ENCODE measurements around the gene ETF1. TPM values are rescaled to one million over a fixed set of nuclear protein-coding genes. Genes with fewer than 3 reads are reported as not detected.
A peak's percentile ranks its signal among the peaks of the same experiment; 100 is the strongest.

Gene ETF1
- total and polyA plus RNA-seq, 9 of the 15 experiments (the other 6 are each of a cell fraction or from before 2014, with no cell fraction given): 53.7 to 209 (median 164) TPM

GRCh38 chr5:138573949-138574670 lies 31.1 kb upstream of the ETF1 start:
- no TSS peak for BruUV-seq (replicated peaks)
- ChIA-PET POLR2A (interaction anchor here (0.6 to 2.4 kb wide), 9 partner anchors 8 to 737 kb away, joined by 3 to 16 read pairs (median 4); partner anchors contain the start of genes EGR1 and ETF1), CTCF (ENCODE audit: low intra/inter-chr PET ratio) (no interaction called here)
- H3K27me3 ChIP-seq (ENCODE audit: control insufficient read depth in 2 of 2, insufficient read depth in 2 of 2, low read length in 2 of 2): no peaks in the 10 kb centered on the region
- in situ Hi-C loops (cut with MboI) (no loop called here), intact Hi-C loops (cut with micrococcal nuclease) (no loop called here)
- H2AFZ ChIP-seq (ENCODE audit: low read depth, low read length): no peak overlapping the region
- H3K4me1 ChIP-seq (replicated peaks in 1 of 2; ENCODE audit: control insufficient read depth in 2 of 2, insufficient read depth in 2 of 2, low read length in 2 of 2): peaks cover 11 to 21% of the 10 kb centered on the region in 2 experiments; a peak in 4 of 5 replicates
- peaks cover 2% of the 10 kb centered on the region; the same call in 1 of the 2 replicates for H3K9me3 ChIP-seq (replicated peaks; ENCODE audit: control insufficient read depth, insufficient read depth, low read depth, low read length)
- peak overlapping the region; percentile 99 for H3K9ac ChIP-seq (ENCODE audit: insufficient read depth in 1 of 2, low read depth in 2 of 2, low read length in 2 of 2)
- peak overlapping the region; percentile 97 for H3K27ac ChIP-seq (ENCODE audit: extremely low read depth, low read depth, low read length)
- FAIRE-seq (no peak), ATAC-seq (0 out of 3 replicates have a peak, but pooled peaks have one; percentile 2), DNase-seq (ENCODE audit: extremely low read depth in 1 of 4, low spot score in 3 of 4) (peak in 1 of 4 experiments; percentile 27)
- WGBS (ENCODE audit: insufficient coverage, low coverage, missing lambda C conversion rate): 6% methylated on average over 9 of the region's 9 CpGs
- H3K4me2 ChIP-seq (ENCODE audit: insufficient read depth, low read length): peak overlapping the region; percentile 91
- H3K9me1 ChIP-seq (ENCODE audit: control insufficient read depth, insufficient read depth, low read length): no peaks in the 10 kb centered on the region
- no peaks in the 10 kb centered on the region; the same call in 1 of the 2 replicates for H4K20me1 ChIP-seq (replicated peaks; ENCODE audit: control insufficient read depth, insufficient read depth, low read length)
- H3K4me3 ChIP-seq: peak overlapping the region; percentile 72
- H3K36me3 ChIP-seq (ENCODE audit: control insufficient read depth, insufficient read depth, low read length): peaks cover 54% of the 10 kb centered on the region
- peaks cover 64% of the 10 kb centered on the region for H3K79me2 ChIP-seq (ENCODE audit: control insufficient read depth, insufficient read depth, low read length)
- TF ChIP-seq RBBP5 (IDR thresholded peaks at IDR 0.05; ENCODE audit: borderline replicate concordance, insufficient read depth, low read length, poor library complexity, severe bottlenecking): no peak
- TF ChIP-seq RBM15 (IDR thresholded peaks at IDR 0.05; ENCODE audit: insufficient read depth, low read length): no peak
- TF ChIP-seq CTCFL (IDR thresholded peaks at IDR 0.05; ENCODE audit: borderline replicate concordance, insufficient read depth, low read depth, low read length, poor library complexity, severe bottlenecking): no peak
- no peak for TF ChIP-seq BRF2 (IDR thresholded peaks at IDR 0.05; ENCODE audit: borderline replicate concordance, insufficient read depth, insufficient read length)
- no peak for TF ChIP-seq CBFB (CRISPR knock-in tag; IDR thresholded peaks at IDR 0.05)
